Measurements from ENCODE around the gene SLX4IP. TPM values are rescaled to one million over a fixed set of nuclear protein-coding genes. Genes with fewer than 3 reads are reported as not detected.

The SLX4IP gene
- total RNA-seq, 4 donors from 2014 or later, result 2.4 to 5.4 (median 4.1) TPM

GRCh38 chr20:10661261-10661660 is 226.2 kb downstream of the SLX4IP start:
- TF ChIP-seq CTCF (IDR thresholded peaks at IDR 0.05; ENCODE audit: low read depth), result no peak

GRCh38 chr20:10662151-10662550 is 227.0 kb downstream of the SLX4IP start:
- TF ChIP-seq CTCF (IDR thresholded peaks at IDR 0.05; ENCODE audit: low read depth), result no peak

GRCh38 chr20:10662661-10663458 is 227.8 kb downstream of the SLX4IP start:
- no peak for TF ChIP-seq CTCF (IDR thresholded peaks at IDR 0.05; ENCODE audit: low read depth)

- TF ChIP-seq CTCF (IDR thresholded peaks at IDR 0.05; ENCODE audit: low read depth), result no peak
These were observed 228.7 kb downstream of the SLX4IP start for GRCh38 chr20:10663756-10664155.

- TF ChIP-seq CTCF (IDR thresholded peaks at IDR 0.05; ENCODE audit: low read depth), result no peak
These were observed 230.0 kb downstream of the SLX4IP start for GRCh38 chr20:10665027-10665561.

- no peak for TF ChIP-seq CTCF (IDR thresholded peaks at IDR 0.05; ENCODE audit: low read depth)
These were observed 230.7 kb downstream of the SLX4IP start for GRCh38 chr20:10665791-10666190.

GRCh38 chr20:10666221-10667076 is 231.3 kb downstream of the SLX4IP start:
- TF ChIP-seq CTCF (IDR thresholded peaks at IDR 0.05; ENCODE audit: low read depth), result no peak

Measured in subcutaneous adipose tissue (tissue), 4 donors.